Activated CD4-positive, alpha-beta T cell treated with anti-CD3 and anti-CD28 coated beads for 4 hours (primary cell): Measurements from ENCODE around the gene PUM1.
"Not testable (repeated sequence)": the region's sequence is repeated elsewhere in the genome, so short reads cannot be mapped to it uniquely, and the experiment has no call there.

Experiments
- DNase-seq, 2 donors: peaks; one replicate each; pipeline ENCODE4 v3.0.0-alpha.2; 2020

The PUM1 gene, protein sequence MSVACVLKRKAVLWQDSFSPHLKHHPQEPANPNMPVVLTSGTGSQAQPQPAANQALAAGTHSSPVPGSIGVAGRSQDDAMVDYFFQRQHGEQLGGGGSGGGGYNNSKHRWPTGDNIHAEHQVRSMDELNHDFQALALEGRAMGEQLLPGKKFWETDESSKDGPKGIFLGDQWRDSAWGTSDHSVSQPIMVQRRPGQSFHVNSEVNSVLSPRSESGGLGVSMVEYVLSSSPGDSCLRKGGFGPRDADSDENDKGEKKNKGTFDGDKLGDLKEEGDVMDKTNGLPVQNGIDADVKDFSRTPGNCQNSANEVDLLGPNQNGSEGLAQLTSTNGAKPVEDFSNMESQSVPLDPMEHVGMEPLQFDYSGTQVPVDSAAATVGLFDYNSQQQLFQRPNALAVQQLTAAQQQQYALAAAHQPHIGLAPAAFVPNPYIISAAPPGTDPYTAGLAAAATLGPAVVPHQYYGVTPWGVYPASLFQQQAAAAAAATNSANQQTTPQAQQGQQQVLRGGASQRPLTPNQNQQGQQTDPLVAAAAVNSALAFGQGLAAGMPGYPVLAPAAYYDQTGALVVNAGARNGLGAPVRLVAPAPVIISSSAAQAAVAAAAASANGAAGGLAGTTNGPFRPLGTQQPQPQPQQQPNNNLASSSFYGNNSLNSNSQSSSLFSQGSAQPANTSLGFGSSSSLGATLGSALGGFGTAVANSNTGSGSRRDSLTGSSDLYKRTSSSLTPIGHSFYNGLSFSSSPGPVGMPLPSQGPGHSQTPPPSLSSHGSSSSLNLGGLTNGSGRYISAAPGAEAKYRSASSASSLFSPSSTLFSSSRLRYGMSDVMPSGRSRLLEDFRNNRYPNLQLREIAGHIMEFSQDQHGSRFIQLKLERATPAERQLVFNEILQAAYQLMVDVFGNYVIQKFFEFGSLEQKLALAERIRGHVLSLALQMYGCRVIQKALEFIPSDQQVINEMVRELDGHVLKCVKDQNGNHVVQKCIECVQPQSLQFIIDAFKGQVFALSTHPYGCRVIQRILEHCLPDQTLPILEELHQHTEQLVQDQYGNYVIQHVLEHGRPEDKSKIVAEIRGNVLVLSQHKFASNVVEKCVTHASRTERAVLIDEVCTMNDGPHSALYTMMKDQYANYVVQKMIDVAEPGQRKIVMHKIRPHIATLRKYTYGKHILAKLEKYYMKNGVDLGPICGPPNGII

DNA sequence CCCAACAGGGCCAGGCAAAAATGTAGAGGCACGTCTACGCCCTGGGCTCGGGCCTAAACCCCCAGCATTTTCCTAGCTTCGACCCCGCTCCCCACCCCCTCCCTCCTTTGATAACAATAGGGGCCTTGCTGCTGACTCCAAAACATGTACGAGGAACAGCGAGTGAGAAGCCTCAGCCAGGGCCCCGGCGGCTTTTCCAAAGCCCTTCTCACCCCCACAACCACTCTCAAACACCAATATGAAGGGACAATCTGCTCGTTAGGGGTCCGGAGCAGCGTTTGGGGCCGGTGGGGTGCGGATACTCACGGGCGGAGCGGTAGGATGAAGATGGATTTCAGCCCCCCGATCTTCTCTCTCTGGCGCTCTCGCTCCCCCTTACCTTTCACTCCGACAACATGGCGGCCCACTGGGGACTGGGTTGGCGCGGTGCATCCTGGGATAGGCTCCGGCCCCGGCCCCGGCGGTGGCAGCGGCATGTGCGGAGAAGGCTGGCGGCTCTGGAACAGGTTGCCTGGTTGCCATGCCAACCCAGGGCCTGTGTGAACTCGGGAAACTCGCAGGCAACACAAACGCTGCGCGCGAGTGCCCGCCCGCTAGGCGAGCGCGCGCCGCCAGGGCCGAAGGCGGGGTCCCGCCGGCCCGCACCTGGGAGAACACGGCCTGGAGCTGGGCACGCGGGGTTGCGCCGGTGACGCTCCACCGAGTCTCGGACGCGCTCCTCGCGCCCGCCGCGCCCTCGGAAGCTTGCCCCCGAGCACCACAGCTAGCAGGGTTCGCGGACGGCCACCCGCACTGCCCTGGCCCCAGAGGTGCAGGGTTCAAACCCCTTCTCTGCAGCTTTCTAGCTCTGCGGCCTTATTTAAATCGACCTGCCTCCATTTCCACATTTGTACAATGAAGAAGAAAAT lies at the start of gene PUM1:
Gene PUM1, minus strand, starts transcription at position 408 of the 908 bp plus-strand sequence. CDS start 6,151 bp downstream, outside the sequence.
- peak; percentile 98 to 99 for DNase-seq

DNA sequence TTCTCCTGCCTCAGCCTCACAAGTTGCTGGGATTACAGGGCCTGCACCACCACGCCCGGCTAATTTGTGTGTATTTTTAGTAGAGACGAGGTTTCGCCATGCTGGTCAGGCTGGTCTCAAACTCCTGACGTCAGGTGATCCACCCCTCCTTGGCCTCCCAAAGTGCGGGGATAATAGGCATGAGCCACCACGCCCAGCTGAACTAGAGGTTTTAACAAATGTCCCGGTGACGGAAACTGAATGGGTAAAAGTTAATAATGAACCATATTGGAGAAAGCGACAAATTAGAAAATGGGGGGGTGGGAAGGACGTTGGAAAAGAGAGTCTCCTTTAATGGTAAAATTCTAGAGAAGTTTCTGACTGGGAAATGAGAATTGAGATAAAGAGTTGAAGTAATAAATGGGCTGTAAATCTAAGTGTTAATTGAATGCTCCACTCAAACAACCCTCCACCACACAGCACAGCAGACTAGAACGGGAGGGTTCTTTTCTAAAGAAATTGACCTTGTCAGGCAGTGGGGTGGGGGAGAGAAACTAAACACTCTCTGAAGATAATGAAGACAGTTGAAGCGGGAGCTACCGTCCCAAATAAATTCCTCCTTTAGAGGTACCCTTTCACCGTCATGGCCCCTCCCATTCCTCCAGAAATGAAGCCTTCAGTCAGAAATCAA lies 46.9 kb upstream of the PUM1 start:
- no peak for DNase-seq

DNA sequence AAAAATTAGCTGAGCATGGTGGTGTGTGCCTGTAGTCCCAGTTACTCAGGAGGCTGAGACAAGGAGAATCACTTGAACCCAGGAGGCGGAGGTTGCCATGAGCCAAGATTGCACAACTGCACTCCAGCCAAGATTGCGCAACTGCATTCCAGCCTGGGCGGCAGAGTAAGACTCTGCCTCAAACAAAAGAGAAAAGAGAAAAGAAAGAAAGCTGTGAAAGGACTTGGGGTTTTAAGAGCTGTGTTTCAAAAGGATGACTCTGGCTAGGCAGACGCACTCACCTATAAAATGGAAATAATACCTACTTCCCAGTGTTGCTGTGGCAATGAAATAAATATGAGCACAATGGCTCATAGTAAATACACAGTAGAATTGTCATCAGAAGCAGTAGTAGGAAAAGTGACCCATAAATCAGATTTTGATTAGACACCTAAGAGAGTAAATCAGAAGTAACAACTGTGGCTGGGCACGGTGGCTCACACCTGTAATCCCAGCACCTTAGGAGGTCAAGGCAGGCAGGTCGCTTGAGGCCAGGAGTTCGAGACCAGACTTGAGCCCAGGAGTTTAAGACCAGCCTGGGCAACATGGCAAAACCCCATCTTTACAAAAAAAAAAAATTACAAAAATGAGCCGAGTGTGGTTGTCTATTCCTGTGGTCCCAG lies 45.9 kb upstream of the PUM1 start:
- DNase-seq, result no peak

DNA sequence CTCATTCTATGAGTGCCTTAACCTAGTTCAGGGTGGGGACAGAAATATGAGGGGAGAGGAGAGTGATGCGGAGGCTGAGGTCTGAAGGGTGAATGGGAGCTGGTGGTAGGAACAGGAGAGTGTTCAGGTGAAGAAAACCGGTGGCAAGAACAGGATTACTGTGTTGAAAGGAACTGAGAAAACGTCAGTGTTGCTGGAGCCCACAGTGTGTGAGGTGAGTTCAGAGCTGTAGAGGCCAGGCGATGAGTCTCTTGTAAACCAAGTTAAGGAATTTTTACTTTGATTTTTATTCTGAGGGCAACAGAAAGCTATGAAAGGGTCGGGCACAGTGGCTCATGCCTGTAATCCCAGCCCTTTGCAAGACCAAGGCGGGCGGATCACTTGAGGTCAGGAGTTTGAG lies 45.3 kb upstream of the PUM1 start:
- no peak for DNase-seq

DNA sequence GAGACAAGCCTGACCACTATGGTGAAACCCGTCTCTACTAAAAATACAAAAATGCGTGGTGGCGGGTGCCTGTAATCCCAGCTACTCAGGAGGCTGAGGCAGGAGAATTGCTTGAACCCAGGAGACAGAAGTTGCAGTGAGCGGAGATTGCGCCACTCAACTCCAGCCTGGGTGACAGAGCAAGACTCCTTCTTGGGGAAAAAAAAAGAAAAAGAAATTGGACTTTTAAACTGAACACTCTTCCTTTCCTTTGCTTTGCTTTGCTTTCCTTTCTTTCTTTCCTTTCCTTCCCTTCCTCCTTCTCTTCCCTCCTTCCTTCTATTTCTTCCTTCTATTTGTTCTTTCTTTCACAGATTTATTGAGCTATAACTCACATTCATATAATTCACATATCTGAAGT lies 43.3 kb upstream of the PUM1 start:
- DNase-seq, result no peak

- no peak for DNase-seq
Measured at GRCh38 chr1:31105646-31106045, 40.1 kb upstream of the PUM1 start.

DNA sequence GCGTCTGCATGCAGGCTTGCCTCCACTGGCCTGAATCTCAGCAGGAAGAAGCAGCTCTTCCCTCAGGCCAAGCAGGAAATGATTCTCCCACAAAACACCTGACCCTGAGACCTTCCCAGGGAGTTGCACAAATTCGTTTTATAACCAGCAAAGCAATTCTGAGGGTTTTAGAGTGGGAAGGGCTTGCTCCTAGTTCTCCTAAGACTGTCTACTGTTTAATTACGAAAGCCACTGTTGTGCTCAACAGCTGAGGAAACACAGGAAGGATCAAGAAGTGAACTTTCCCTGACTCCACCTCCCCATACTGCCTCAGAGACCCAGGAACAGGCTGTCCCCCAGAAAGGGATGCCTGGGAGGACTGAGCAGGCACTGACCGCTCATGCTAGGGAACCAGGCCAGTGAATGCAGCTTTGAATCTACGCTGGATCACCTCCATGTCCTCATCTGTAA lies 37.0 kb upstream of the PUM1 start:
- no peak for DNase-seq

GRCh38 chr1:31101147-31101502 lies 35.6 kb upstream of the PUM1 start:
- DNase-seq, result no peak

DNA sequence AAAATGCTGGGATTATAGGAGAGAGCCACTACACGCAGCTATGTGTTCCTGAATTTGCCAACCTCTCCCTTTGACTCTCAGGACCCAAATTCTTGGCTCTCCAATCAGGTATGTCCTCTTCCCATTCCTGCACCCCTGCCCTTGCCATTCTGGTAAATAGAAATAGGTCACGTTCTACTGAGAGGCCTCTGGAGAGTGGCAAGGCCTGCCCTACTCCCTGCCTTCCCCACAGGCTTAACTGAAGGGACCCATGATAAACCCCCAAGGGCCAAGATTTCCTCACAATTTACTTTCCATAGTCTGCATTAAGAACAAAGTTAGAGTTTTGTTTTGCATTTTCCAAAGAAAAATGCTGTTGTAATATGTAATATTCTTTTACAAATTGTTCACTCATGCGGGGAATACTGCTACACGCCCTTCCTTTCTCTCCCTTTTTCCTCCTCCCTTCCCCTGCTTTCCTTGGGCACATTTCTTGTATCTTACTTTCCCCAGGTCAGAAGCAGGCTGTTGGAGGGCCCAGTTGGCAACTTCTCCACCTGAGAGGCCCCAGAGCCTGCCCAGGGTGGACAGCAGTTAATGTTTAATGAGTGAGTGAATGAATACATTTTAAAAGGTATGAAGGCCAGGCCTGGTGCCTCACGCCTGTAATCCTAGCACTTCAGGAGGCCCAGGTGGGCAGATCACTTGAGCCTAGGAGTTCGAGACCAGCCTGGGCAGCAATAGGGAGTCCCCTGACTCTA lies 33.9 kb upstream of the PUM1 start:
- DNase-seq, result no peak

GRCh38 chr1:31095985-31096384 lies 30.5 kb upstream of the PUM1 start:
- no peak for DNase-seq

GRCh38 chr1:31095298-31095981 lies 29.9 kb upstream of the PUM1 start:
- no peak for DNase-seq

- not testable (repeated sequence) for DNase-seq
Measured at GRCh38 chr1:31088081-31088480, 22.6 kb upstream of the PUM1 start.

- DNase-seq, result no peak
Measured at GRCh38 chr1:31084782-31085569, 19.5 kb upstream of the PUM1 start.

- no peak for DNase-seq
Measured at GRCh38 chr1:31082385-31082784, 16.9 kb upstream of the PUM1 start.

- DNase-seq, result no peak
Measured at GRCh38 chr1:31073044-31073443, 7.5 kb upstream of the PUM1 start.

DNA sequence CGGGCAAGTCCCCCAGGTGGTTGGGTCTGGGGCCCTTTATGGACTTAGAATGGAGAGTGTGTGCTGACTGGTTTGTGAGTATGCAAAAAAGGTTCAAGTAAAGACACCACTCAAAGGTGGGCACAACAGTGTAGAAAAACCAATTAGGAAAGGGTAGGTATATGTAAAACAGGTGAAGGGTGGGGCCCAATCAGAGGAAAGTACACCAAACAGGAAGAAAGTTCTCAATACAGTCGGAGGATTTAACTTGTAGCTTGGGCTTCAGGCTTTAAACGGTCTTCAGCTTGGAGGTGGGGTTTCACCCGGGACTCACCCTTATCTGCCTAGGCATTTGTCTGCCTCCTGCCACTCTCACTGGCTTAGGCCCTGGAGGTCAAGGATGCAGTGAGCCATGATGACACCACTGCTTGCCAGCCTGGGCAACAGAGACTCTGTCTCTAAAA lies 6.8 kb upstream of the PUM1 start:
- no peak for DNase-seq

DNA sequence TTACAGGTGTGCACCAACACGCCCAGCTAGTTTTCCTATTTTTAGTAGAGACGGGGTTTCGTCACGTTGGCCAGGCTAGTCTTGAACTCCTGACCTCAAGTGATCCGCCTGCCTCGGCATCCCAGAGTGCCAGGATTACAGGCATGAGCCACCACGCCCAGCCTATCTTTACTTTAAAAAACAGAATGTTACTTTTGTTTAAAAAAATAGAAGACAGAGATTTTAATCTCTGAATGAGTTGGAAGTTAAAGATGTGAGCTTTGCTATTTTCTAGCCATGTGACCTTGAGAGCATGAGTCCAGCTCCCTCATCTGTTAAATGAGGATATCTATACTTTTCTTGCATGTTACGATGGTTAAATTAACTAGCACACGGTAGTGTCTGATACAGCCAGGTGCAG lies 3.9 kb upstream of the PUM1 start:
- DNase-seq, result no peak

DNA sequence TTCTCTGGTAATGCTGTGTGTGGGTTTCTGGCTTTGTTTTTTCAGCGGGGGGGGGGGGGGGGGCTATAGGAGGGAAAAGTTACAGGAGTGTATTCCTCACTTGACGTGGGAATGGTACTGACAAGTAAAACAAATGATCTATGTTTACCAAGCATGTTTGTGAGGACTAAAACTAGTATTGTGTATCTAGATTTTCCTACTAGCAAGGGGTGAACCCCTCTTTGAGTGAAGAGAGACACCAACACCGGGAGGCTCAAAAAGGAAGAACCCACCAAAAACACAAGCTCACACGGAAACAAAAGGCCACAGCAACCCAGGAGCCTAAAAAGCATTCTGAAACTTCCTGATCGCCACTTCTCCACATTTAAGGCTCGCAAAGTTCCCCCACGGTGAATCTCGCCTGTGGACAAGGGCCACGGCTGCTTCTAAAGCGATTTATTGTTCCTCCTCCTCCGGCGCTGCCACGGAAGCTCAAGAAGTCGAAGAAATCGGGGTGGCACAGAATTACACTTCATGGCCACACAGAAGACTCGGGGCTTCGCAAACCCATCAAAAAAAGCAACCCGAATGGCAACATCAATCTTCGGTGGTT lies 703 bp downstream of the PUM1 start:
- peak in 1 of 2 donors; percentile 25 for DNase-seq
